Ectodermal cell (in vitro differentiated cells): ENCODE data around the gene PABPN1L.

Experiments
- H3K27ac ChIP-seq: 2 replicates; pipeline ENCODE4 v1.7.0; 2013; ENCODE audit warnings: mild to moderate bottlenecking, low read depth, low read length; ENCODE audit not compliant: insufficient read depth, poor library complexity, severe bottlenecking
- H3K27me3 ChIP-seq: 2 replicates; pipeline ENCODE4 v1.7.0; 2013; ENCODE audit warnings: mild to moderate bottlenecking, low read length; ENCODE audit not compliant: insufficient read depth, control insufficient read depth, poor library complexity, severe bottlenecking
- H3K36me3 ChIP-seq: one replicate; pipeline ENCODE4 v1.7.0; 2013; ENCODE audit warnings: low read length; ENCODE audit not compliant: control insufficient read depth, insufficient read depth
- H3K4me1 ChIP-seq: one replicate; pipeline ENCODE4 v1.7.0; 2013; ENCODE audit warnings: low read length; ENCODE audit not compliant: control insufficient read depth, insufficient read depth
- H3K4me3 ChIP-seq: 2 replicates; pipeline ENCODE4 v1.7.0; 2013; ENCODE audit warnings: low read depth, low read length, control low read depth; ENCODE audit not compliant: insufficient read depth
- H3K9me3 ChIP-seq: 2 replicates; pipeline ENCODE4 v1.7.0; 2013; ENCODE audit warnings: mild to moderate bottlenecking, low read length, moderate library complexity; ENCODE audit not compliant: control insufficient read depth
- WGBS, 2 experiments: methylation state at CpG; one replicate each; pipeline ENCODE4 v1.1.7; 2013; ENCODE audit warnings: missing lambda C conversion rate in 2 of 2; 5-methylcytosine and 5-hydroxymethylcytosine counted together

Gene PABPN1L

DNA sequence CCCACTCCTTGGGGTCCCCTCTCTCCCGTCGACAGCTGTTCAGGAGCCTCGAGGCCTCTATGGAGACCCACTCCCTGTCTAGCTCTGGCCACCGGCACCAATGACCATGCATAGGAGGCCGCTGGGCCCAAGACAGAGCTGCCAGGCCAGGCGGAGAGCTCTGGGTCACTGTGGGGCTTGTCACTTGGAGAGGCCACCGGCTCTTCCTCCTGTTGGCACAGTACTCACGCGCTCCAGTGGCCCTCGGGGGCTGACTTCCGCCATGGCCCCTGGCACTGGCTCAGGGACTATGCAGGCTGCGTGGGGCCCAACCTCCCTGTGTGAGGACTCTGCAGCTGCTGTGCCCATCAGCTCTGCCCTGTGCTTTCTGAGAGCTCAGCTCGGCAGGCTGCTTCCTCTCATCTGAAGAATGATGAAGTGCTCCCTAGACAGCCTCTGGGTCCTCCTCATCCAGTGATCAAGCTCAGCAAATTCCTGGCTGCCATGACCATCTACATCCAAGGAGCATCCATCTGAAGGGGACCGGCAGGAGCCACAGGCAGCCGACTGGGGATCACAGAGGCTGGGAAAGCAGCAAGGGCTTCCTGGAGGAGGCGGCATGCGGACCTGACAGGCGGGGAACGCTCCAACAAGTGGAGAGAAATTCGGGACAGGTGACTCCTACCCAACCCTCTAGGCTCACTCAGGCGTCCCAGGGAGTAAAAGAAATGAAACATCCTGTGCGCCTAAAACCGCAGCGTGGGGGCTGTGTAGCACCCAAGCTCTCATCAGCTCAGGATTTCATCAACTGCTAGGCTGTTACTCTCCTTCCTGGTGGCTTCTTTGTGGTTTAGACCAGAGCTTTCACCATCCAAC, 26.5 kb downstream of the PABPN1L start:
- WGBS, 2 experiments: 95 to 96% methylated on average over 24 of the region's 24 CpGs
- H3K27ac ChIP-seq: no peak overlapping the region
- no peaks in the 10 kb centered on the region for H3K9me3 ChIP-seq
- H3K36me3 ChIP-seq: peaks cover 4% of the 10 kb centered on the region
- H3K4me3 ChIP-seq: no peak overlapping the region
- no peaks in the 10 kb centered on the region for H3K27me3 ChIP-seq
- H3K4me1 ChIP-seq: no peaks in the 10 kb centered on the region

DNA sequence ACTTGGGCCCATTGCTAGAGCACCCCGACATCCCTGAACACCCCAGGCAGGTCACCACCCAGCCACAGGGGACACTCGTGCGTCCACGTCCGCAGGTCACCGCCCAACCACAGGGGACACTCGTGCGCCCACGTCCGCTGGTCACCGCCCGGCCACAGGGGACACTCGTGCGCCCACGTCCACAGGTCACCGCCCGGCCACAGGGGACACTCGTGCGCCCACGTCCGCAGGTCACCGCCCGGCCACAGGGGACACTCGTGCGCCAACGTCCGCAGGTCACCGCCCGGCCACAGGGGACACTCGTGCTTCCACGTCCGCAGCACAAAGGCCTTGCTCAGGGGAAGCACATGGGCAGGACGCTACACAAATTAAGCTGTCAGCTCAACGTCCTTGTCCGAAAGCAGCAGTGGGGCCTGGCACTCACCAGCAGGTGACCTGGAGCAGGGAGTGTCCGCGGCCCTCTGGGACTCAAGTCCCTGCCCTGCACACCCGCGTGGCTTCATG, 27.4 kb downstream of the PABPN1L start:
- H3K36me3 ChIP-seq: peaks cover 4% of the 10 kb centered on the region
- no peak overlapping the region for H3K27ac ChIP-seq
- no peaks in the 10 kb centered on the region for H3K27me3 ChIP-seq
- WGBS, 2 experiments: 93 to 94% methylated on average over 39 of the region's 39 CpGs
- no peak overlapping the region for H3K4me3 ChIP-seq
- H3K4me1 ChIP-seq: no peaks in the 10 kb centered on the region
- H3K9me3 ChIP-seq: no peaks in the 10 kb centered on the region

DNA sequence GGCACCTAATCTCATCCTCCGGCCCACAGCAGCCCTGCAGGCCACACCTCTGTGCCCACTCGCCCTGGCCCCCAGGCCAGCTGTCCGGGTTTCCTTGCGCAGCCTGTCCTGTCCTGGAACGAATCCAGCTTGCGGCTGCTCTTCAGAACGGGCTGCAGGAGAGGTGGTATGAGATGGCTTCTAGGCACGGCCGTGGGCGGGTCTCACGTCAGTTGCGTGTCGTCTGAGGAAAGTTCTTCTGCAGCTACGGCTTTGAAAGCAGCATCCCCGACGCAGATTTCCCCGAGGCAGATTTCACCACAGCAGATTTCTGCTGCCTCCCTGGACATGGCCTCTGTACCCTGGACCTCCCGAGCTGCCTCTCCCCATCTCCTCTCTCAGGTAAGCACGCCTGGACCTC, 27.9 kb downstream of the PABPN1L start:
- H3K36me3 ChIP-seq: peaks cover 4% of the 10 kb centered on the region
- no peaks in the 10 kb centered on the region for H3K4me1 ChIP-seq
- H3K27ac ChIP-seq: no peak overlapping the region
- H3K4me3 ChIP-seq: no peak overlapping the region
- WGBS, 2 experiments: 95 to 97% methylated on average over 19 of the region's 19 CpGs
- H3K27me3 ChIP-seq: no peaks in the 10 kb centered on the region
- H3K9me3 ChIP-seq: no peaks in the 10 kb centered on the region

DNA sequence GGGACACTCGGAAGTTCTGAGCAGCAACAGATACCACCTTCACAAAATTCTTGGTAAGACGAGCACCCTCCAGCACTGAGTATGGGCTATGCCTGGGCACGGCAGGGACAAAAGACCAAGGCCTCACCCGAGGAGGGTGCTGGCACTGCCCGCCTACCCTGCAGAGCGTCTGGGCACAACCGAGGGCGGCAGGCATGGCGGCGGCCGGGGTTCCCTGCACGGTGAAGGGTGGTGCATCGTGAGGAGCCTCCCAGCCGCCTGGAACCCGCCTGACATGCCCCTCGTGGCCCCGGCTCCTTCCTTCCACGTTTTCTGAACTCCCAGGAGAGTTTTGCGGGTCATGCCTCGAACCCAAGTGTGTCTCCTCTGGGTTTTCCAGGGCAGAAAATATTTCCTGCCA, 28.7 kb downstream of the PABPN1L start:
- H3K27ac ChIP-seq: no peak overlapping the region
- 94 to 97% methylated on average over 20 of the region's 20 CpGs for whole genome bisulfite sequencing, 2 experiments
- no peaks in the 10 kb centered on the region for H3K4me1 ChIP-seq
- no peak overlapping the region for H3K4me3 ChIP-seq
- no peaks in the 10 kb centered on the region for H3K9me3 ChIP-seq
- peaks cover 4% of the 10 kb centered on the region for H3K36me3 ChIP-seq
- H3K27me3 ChIP-seq: no peaks in the 10 kb centered on the region

DNA sequence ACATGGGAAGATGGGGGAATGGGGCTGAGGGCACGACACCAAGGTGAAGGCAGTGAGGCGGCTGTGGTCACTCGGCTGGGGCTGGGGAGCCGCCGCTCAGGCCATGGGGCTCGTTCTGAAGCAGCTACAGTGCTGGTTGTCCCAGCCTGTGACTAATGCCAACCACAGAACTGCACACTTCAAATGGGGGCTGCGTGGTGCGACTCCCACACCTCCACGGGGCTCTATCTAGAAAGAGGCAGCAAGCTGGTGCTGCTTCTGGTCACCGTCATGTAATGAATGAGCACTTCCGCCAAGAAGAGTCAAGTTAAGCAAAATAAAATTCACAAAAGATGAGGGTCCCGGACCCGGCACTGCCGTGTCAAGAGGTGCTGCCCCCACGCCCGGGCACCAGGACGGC, 29.7 kb downstream of the PABPN1L start:
- Histone ChIP-seq H3K4me1 (no peaks in the 10 kb centered on the region), H3K27ac (no peak overlapping the region), H3K9me3 (no peaks in the 10 kb centered on the region), H3K27me3 (no peaks in the 10 kb centered on the region), H3K36me3 (peaks cover 4% of the 10 kb centered on the region), H3K4me3 (no peak overlapping the region)
- 95% methylated on average over 17 of the region's 17 CpGs for WGBS, 2 experiments

DNA sequence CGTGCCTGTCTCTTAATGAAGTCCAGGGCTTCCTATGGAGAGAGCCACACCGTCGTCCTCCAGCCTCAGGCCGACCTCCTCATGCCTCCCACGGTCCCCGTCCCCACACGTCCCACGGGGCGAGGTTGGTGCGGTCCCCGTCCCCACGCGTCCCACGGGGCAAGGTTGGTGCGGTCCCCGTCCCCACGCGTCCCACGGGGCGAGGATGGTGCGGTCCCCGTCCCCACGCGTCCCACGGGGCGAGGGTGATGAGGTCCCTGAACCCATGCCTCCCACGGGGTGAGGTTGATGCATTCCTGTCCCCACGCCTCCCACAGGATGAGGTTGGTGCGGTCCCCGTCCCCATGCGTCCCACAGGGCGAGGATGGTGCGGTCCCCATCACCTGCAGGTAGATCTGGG, 30.6 kb downstream of the PABPN1L start:
- Histone ChIP-seq H3K36me3 (peaks cover 4% of the 10 kb centered on the region), H3K27me3 (no peaks in the 10 kb centered on the region), H3K4me3 (no peak overlapping the region), H3K27ac (no peak overlapping the region), H3K9me3 (no peaks in the 10 kb centered on the region), H3K4me1 (no peaks in the 10 kb centered on the region)
- WGBS, 2 experiments: 92 to 93% methylated on average over 33 of the region's 33 CpGs

DNA sequence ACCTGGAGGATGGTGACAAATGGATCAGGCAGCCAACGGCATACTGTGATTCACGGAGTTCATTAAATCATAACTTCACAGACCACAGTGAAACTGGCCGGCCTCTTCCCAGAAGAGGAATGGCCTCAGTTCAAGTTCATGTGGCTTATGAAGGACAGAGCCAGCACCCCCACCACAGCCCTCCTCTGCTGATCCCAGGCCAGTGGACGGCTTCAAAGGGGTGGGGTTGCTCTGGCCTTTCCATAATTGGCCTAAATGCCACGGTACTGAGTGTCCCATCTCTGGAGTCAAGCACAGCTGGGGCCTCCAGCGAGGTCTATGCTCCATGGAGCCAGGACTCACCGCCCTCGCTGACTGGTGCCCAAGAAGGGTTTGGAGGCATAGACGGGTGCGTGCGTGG, 31.1 kb downstream of the PABPN1L start:
- Histone ChIP-seq H3K27ac (no peak overlapping the region), H3K36me3 (peaks cover 4% of the 10 kb centered on the region), H3K4me1 (no peaks in the 10 kb centered on the region), H3K9me3 (no peaks in the 10 kb centered on the region), H3K4me3 (no peak overlapping the region), H3K27me3 (no peaks in the 10 kb centered on the region)
- WGBS, 2 experiments: 86 to 89% methylated on average over 11 of the region's 11 CpGs

DNA sequence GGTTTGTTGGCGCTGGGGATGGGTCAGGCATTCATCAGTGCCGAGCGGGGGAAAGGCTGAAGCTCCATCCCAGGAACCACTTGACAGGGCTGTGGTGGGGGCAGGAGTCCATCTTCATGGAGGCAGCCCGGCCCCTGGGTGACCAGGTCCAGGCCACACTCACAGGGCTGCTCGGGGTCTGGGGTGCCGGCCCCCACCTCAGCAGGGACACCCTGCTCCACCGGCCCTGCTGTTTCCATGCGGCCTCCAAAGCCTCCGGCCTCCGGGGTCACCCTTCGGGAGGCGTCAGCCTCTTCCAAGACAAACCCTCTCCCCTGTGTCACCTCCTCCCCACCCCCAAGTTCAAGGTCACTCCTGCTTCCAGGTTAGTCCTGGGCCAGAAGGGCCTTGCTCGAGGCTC, 31.8 kb downstream of the PABPN1L start:
- no peaks in the 10 kb centered on the region for H3K4me1 ChIP-seq
- H3K9me3 ChIP-seq: no peaks in the 10 kb centered on the region
- no peak overlapping the region for H3K27ac ChIP-seq
- H3K36me3 ChIP-seq: peaks cover 3% of the 10 kb centered on the region
- H3K4me3 ChIP-seq: no peak overlapping the region
- no peaks in the 10 kb centered on the region for H3K27me3 ChIP-seq
- WGBS, 2 experiments: 91 to 92% methylated on average over 13 of the region's 13 CpGs

DNA sequence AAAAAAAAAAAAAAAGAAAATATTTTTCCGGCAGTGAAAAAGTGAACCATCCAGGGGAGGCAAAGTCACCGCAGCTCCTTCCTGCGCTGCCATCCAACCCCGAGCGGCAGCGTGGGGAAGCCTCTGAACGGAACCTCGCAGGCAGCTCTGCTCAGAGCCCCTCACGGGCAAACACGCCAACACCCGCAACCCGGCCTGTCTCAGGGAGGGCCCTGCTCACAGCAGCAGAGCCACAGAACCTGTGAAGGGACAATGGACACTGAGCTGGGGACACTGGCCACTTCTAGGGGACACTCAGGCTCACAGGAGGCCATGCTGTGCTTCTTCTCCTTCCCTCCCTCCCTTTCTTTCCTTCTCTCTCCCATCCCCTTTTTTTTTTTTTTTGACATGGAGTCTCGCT, 33.4 kb downstream of the PABPN1L start:
- H3K36me3 ChIP-seq: no peaks in the 10 kb centered on the region
- no peak overlapping the region for H3K27ac ChIP-seq
- no peaks in the 10 kb centered on the region for H3K9me3 ChIP-seq
- H3K4me3 ChIP-seq: no peak overlapping the region
- WGBS, 2 experiments: 96% methylated on average over 13 of the region's 13 CpGs
- H3K4me1 ChIP-seq: no peaks in the 10 kb centered on the region
- no peaks in the 10 kb centered on the region for H3K27me3 ChIP-seq

DNA sequence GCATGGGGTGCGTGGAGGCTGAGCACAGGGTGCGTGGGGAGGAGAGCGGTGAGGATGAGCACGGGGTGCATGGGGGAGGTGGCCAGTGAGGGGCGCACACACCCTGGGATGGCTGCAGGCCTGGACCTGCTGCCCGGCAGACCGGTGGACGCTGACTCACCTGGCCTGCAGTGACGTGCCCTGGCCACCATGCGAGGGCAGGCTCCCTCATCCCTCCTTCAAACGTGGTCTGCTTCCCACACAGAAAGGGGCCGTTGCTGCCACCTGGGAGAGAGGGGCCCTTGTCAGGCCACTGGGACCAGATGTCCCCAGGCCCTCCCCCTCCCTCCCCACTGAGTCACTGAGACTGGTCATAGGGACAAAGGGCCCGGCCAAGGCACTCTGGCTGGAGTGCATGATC, 34.6 kb downstream of the PABPN1L start:
- Histone ChIP-seq H3K4me1 (no peaks in the 10 kb centered on the region), H3K4me3 (no peak overlapping the region), H3K27ac (no peak overlapping the region), H3K27me3 (no peaks in the 10 kb centered on the region), H3K9me3 (no peaks in the 10 kb centered on the region), H3K36me3 (no peaks in the 10 kb centered on the region)
- WGBS, 2 experiments: 82% methylated on average over 13 of the region's 13 CpGs
